Measurements from ENCODE around the gene FAM53B.

FAM53B gene

GRCh38 chr10:124601016-124601415, 143.2 kb downstream of the FAM53B start:
- H2AFZ ChIP-seq (ENCODE audit: low read depth), result no peak overlapping the region
- no peaks in the 10 kb centered on the region for H3K79me2 ChIP-seq (ENCODE audit: insufficient read depth, low read depth)
- H3K27me3 ChIP-seq (ENCODE audit: insufficient read depth, low read depth), result no peaks in the 10 kb centered on the region
- H3K9ac ChIP-seq, result no peak overlapping the region
- TF ChIP-seq, protein P1, sequence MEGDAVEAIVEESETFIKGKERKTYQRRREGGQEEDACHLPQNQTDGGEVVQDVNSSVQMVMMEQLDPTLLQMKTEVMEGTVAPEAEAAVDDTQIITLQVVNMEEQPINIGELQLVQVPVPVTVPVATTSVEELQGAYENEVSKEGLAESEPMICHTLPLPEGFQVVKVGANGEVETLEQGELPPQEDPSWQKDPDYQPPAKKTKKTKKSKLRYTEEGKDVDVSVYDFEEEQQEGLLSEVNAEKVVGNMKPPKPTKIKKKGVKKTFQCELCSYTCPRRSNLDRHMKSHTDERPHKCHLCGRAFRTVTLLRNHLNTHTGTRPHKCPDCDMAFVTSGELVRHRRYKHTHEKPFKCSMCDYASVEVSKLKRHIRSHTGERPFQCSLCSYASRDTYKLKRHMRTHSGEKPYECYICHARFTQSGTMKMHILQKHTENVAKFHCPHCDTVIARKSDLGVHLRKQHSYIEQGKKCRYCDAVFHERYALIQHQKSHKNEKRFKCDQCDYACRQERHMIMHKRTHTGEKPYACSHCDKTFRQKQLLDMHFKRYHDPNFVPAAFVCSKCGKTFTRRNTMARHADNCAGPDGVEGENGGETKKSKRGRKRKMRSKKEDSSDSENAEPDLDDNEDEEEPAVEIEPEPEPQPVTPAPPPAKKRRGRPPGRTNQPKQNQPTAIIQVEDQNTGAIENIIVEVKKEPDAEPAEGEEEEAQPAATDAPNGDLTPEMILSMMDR (conservative IDR thresholded peaks at IDR 0.05; ENCODE audit: low read depth, low read length), result no peak
- H3K36me3 ChIP-seq (ENCODE audit: insufficient read depth), result no peaks in the 10 kb centered on the region
- H3K4me1 ChIP-seq (ENCODE audit: low read depth, poor library complexity, severe bottlenecking), result no peaks in the 10 kb centered on the region
- no peak overlapping the region for H3K4me3 ChIP-seq (IDR thresholded peaks at IDR 0.05; ENCODE audit: insufficient read depth, low read depth, low read length)
- no peaks in the 10 kb centered on the region for H4K20me1 ChIP-seq (ENCODE audit: insufficient read depth)
- H3K4me2 ChIP-seq, result no peak overlapping the region
- H3K27ac ChIP-seq, result no peak overlapping the region

GRCh38 chr10:124600051-124600880, 143.9 kb downstream of the FAM53B start:
- H3K4me2 ChIP-seq, result no peak overlapping the region
- no peaks in the 10 kb centered on the region for H3K27me3 ChIP-seq (ENCODE audit: insufficient read depth, low read depth)
- no peak overlapping the region for H3K9ac ChIP-seq
- H2AFZ ChIP-seq (ENCODE audit: low read depth), result no peak overlapping the region
- H3K36me3 ChIP-seq (ENCODE audit: insufficient read depth), result no peaks in the 10 kb centered on the region
- no peaks in the 10 kb centered on the region for H4K20me1 ChIP-seq (ENCODE audit: insufficient read depth)
- no peak overlapping the region for H3K27ac ChIP-seq
- TF ChIP-seq, protein P1 (conservative IDR thresholded peaks at IDR 0.05; ENCODE audit: low read depth, low read length), result no peak
- no peaks in the 10 kb centered on the region for H3K79me2 ChIP-seq (ENCODE audit: insufficient read depth, low read depth)
- no peak overlapping the region for H3K4me3 ChIP-seq (IDR thresholded peaks at IDR 0.05; ENCODE audit: insufficient read depth, low read depth, low read length)
- no peaks in the 10 kb centered on the region for H3K4me1 ChIP-seq (ENCODE audit: low read depth, poor library complexity, severe bottlenecking)

- no peak overlapping the region for H2AFZ ChIP-seq (ENCODE audit: low read depth)
- H3K9ac ChIP-seq, result no peak overlapping the region
- no peaks in the 10 kb centered on the region for H3K4me1 ChIP-seq (ENCODE audit: low read depth, poor library complexity, severe bottlenecking)
- H3K4me2 ChIP-seq, result no peak overlapping the region
- H3K79me2 ChIP-seq (ENCODE audit: insufficient read depth, low read depth), result no peaks in the 10 kb centered on the region
- H3K36me3 ChIP-seq (ENCODE audit: insufficient read depth), result no peaks in the 10 kb centered on the region
- no peaks in the 10 kb centered on the region for H3K27me3 ChIP-seq (ENCODE audit: insufficient read depth, low read depth)
- TF ChIP-seq, protein P1 (conservative IDR thresholded peaks at IDR 0.05; ENCODE audit: low read depth, low read length), result no peak
- H4K20me1 ChIP-seq (ENCODE audit: insufficient read depth), result no peaks in the 10 kb centered on the region
- H3K27ac ChIP-seq, result no peak overlapping the region
- H3K4me3 ChIP-seq (IDR thresholded peaks at IDR 0.05; ENCODE audit: insufficient read depth, low read depth, low read length), result no peak overlapping the region
Observed at GRCh38 chr10:124599588-124600050, 144.6 kb downstream of the FAM53B start.

- Histone ChIP-seq H3K9ac (no peak overlapping the region), H3K36me3 (ENCODE audit: insufficient read depth) (no peaks in the 10 kb centered on the region), H4K20me1 (ENCODE audit: insufficient read depth) (no peaks in the 10 kb centered on the region), H3K27ac (no peak overlapping the region), H2AFZ (ENCODE audit: low read depth) (no peak overlapping the region), H3K4me3 (IDR thresholded peaks at IDR 0.05; ENCODE audit: insufficient read depth, low read depth, low read length) (no peak overlapping the region), H3K4me2 (no peak overlapping the region), H3K27me3 (ENCODE audit: insufficient read depth, low read depth) (no peaks in the 10 kb centered on the region), H3K4me1 (ENCODE audit: low read depth, poor library complexity, severe bottlenecking) (no peaks in the 10 kb centered on the region), H3K79me2 (ENCODE audit: insufficient read depth, low read depth) (no peaks in the 10 kb centered on the region)
- TF ChIP-seq, protein P1 (conservative IDR thresholded peaks at IDR 0.05; ENCODE audit: low read depth, low read length), result no peak
Observed at GRCh38 chr10:124598773-124599587, 145.2 kb downstream of the FAM53B start.
